Calu3 (cell line): ENCODE results near the gene VEZF1. TPM values are rescaled to one million over a fixed set of nuclear protein-coding genes. Genes with fewer than 3 reads are reported as not detected.

Experiments
- BruUV-seq: library from RNA; stranded (reverse); fragments of 400-500 nt; replicated peaks from 2 replicates; lab custom pipeline; 2021; lab: Mats Ljungman, UMichigan
- CTCF ChIA-PET: fragments of 300-600 bp; sonication (Branson Sonifier 250); formaldehyde crosslinking; loops from one replicate; lab custom pipeline; 2022; ENCODE audit warnings: antibody characterized with exemption; lab: Charles Lee
- DNase-seq: peaks from one replicate; pipeline ENCODE4 v3.0.0; 2022
- H3K27ac Mint-ChIP-seq: one replicate; pipeline ENCODE4 v1.8.0; 2022; ENCODE audit warnings: mixed read lengths; ENCODE audit not compliant: unreplicated experiment
- H3K27me3 Mint-ChIP-seq: one replicate; pipeline ENCODE4 v1.8.0; 2022; ENCODE audit warnings: mixed read lengths; ENCODE audit not compliant: unreplicated experiment
- H3K36me3 Mint-ChIP-seq: one replicate; pipeline ENCODE4 v1.8.0; 2022; ENCODE audit warnings: mild to moderate bottlenecking, moderate library complexity, mixed read lengths; ENCODE audit not compliant: insufficient read depth, unreplicated experiment
- H3K4me1 Mint-ChIP-seq: one replicate; pipeline ENCODE4 v1.8.0; 2022; ENCODE audit warnings: mild to moderate bottlenecking, low read depth, mixed read lengths; ENCODE audit not compliant: unreplicated experiment
- H3K4me3 Mint-ChIP-seq: one replicate; pipeline ENCODE4 v1.8.0; 2022; ENCODE audit warnings: mild to moderate bottlenecking, low read depth, moderate library complexity, mixed read lengths; ENCODE audit not compliant: unreplicated experiment
- H3K9me3 Mint-ChIP-seq: one replicate; pipeline ENCODE4 v1.8.0; 2022; ENCODE audit warnings: low read depth, mixed read lengths; ENCODE audit not compliant: unreplicated experiment
- intact Hi-C: fragments of 100-400 bp; cut with micrococcal nuclease; formaldehyde crosslinking; loops from one replicate; pipeline ENCODE4 v1.10.0; 2022; ENCODE audit not compliant: unreplicated experiment
- total RNA-seq: library from RNA; stranded (reverse); gene quantifications from 2 replicates; pipeline ENCODE4 v1.2.3, GENCODE V29; 2022
- TF ChIP-seq, protein P1 (sequence below): fragments of 200-600 bp; IDR thresholded peaks from one replicate; pipeline ENCODE4 v1.8.0; 2022; ENCODE audit warnings: antibody characterized with exemption; ENCODE audit not compliant: unreplicated experiment

Gene VEZF1
- total RNA-seq, 1 experiment from 2014 or later: 40.4 TPM

DNA sequence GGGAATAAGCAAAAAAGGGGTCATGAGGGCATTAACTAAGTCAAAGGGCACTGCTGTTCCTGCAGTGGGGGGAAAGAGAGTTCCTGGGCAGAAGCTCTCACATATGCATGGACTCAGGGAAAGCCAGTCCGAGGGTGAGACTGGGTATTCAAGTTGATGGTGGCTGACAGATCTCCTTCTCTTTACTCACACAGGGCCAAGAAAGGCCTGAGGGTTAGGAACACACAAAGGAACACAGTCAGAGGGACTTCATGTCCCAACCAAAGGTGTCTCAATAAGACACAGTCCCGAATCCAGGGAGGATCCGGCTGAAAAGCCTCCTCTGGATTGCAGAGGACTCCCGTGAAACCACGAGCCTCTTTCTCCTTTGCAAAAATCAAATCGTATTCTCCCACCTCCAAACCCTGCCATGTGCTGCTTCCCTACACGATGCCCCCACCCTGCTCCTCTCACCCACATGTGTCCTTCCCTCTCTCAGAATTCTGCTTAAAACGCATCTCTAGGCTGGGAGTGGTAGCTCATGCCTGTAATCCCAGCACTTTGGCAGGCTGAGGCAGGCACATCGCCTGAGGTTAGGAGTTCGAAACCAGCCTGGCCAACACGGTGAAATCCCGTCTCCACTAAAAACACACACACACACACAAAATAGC is 56.4 kb downstream of the VEZF1 start:
- H3K36me3 Mint-ChIP-seq: peaks cover 20% of the 10 kb centered on the region
- H3K4me3 Mint-ChIP-seq: no peak overlapping the region
- CTCF ChIA-PET: interaction anchor here (0.6 kb wide), 1 partner anchor 179 kb away, joined by 3 read pairs; no protein-coding TSS in a partner anchor
- intact Hi-C loops: no loop called here
- no peak overlapping the region for H3K27ac Mint-ChIP-seq
- no peaks in the 10 kb centered on the region for H3K27me3 Mint-ChIP-seq
- peaks cover 17% of the 10 kb centered on the region for H3K4me1 Mint-ChIP-seq
- no peak for DNase-seq
- TF ChIP-seq, protein P1, sequence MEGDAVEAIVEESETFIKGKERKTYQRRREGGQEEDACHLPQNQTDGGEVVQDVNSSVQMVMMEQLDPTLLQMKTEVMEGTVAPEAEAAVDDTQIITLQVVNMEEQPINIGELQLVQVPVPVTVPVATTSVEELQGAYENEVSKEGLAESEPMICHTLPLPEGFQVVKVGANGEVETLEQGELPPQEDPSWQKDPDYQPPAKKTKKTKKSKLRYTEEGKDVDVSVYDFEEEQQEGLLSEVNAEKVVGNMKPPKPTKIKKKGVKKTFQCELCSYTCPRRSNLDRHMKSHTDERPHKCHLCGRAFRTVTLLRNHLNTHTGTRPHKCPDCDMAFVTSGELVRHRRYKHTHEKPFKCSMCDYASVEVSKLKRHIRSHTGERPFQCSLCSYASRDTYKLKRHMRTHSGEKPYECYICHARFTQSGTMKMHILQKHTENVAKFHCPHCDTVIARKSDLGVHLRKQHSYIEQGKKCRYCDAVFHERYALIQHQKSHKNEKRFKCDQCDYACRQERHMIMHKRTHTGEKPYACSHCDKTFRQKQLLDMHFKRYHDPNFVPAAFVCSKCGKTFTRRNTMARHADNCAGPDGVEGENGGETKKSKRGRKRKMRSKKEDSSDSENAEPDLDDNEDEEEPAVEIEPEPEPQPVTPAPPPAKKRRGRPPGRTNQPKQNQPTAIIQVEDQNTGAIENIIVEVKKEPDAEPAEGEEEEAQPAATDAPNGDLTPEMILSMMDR: no peak
- no peaks in the 10 kb centered on the region for H3K9me3 Mint-ChIP-seq
- no TSS peak for BruUV-seq

DNA sequence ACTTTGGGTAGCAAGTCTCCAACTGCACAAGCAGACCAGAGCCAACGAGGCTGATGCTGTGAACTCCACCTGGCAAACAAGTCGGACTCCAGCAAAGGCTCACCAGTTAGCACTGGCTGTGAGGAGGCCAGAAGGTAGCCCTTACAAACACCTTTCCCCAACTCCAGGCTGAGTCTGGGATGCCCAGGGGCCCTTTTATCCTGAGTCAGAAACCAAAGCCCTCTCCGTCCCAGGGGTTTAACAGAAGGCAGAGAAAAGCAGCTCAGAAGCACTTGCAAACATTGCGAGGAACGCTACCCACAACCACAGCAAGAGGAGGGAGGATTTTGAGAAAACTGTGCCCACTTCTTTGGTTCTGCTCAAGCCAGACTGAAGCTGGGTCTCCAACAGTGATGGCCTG is 57.8 kb downstream of the VEZF1 start:
- H3K36me3 Mint-ChIP-seq: peaks cover 9% of the 10 kb centered on the region
- BruUV-seq: no TSS peak
- intact Hi-C loops: no loop called here
- DNase-seq: no peak
- H3K4me3 Mint-ChIP-seq: no peak overlapping the region
- H3K9me3 Mint-ChIP-seq: no peaks in the 10 kb centered on the region
- H3K27ac Mint-ChIP-seq: no peak overlapping the region
- TF ChIP-seq, protein P1: no peak
- H3K4me1 Mint-ChIP-seq: peaks cover 13% of the 10 kb centered on the region
- CTCF ChIA-PET: interaction anchor here (0.8 kb wide), 1 partner anchor 38 kb away, joined by 3 read pairs; no protein-coding TSS in a partner anchor
- H3K27me3 Mint-ChIP-seq: no peaks in the 10 kb centered on the region

DNA sequence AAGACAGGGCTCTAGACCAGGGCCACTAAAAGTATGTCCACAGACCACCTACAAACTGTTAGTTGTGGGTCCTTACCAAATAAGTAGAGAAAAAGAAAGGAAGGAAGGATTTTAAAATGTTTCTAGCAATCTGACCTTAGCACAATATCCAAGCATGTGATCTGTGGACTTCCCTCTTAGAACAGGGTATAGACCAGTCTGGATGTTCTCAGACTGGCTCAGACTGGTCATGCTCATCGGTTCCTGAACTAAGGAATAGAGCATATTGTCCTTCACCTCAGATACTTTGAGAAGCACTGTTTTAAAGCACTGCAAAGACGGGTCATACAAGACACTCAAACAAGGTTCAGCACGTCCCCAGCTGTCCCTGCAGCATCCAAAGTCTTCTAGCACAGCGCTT is 58.7 kb downstream of the VEZF1 start:
- Mint-ChIP-seq H3K4me1 (peaks cover 8% of the 10 kb centered on the region), H3K36me3 (peaks cover 7% of the 10 kb centered on the region), H3K4me3 (no peak overlapping the region), H3K9me3 (no peaks in the 10 kb centered on the region), H3K27ac (no peak overlapping the region), H3K27me3 (no peaks in the 10 kb centered on the region)
- intact Hi-C loops: no loop called here
- no TSS peak for BruUV-seq
- TF ChIP-seq, protein P1: no peak
- DNase-seq: no peak
- CTCF ChIA-PET: no interaction called here

DNA sequence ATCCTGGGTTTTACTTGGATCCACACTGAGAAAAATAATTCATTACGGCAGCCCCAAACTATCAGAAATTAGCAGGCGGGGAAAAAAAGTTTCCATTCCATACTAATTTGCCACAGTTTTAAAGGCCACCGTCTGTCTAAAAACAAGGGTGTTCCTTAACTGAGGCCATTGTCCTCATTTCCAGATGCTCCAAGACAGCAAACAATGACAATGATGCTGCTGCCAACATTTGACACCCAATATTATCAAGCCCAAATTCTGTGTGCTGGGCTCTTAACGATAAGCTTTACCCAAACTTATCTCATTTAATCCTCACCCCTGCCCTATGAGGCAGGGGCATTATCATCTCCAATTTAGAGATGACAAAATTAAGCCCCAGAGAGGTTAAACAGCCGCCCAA is 59.1 kb downstream of the VEZF1 start:
- H3K27ac Mint-ChIP-seq: no peak overlapping the region
- H3K4me3 Mint-ChIP-seq: no peak overlapping the region
- H3K4me1 Mint-ChIP-seq: peaks cover 8% of the 10 kb centered on the region
- CTCF ChIA-PET: no interaction called here
- TF ChIP-seq, protein P1: no peak
- intact Hi-C loops: no loop called here
- no TSS peak for BruUV-seq
- H3K27me3 Mint-ChIP-seq: no peaks in the 10 kb centered on the region
- H3K36me3 Mint-ChIP-seq: peaks cover 10% of the 10 kb centered on the region
- no peaks in the 10 kb centered on the region for H3K9me3 Mint-ChIP-seq
- DNase-seq: no peak
